Measurements from ENCODE around the gene B4GALT2. TPM values are rescaled to one million over a fixed set of nuclear protein-coding genes. Genes with fewer than 3 reads are reported as not detected.

Gene B4GALT2
- total RNA-seq, 1 donor from 2014 or later: 56.6 TPM

- FAIRE-seq (no peak), DNase-seq (ENCODE audit: low read depth) (no peak)
- H3K9ac ChIP-seq (ENCODE audit: low read length): no peak overlapping the region
- TF ChIP-seq EZH2 (IDR thresholded peaks at IDR 0.05; ENCODE audit: insufficient read depth, low read length): no peak
- TF ChIP-seq CTCF (IDR thresholded peaks at IDR 0.05; ENCODE audit: insufficient read depth, low read depth, low read length): no peak
- peak overlapping the region; percentile 28 for H3K4me2 ChIP-seq (ENCODE audit: low read length)
- peaks cover 36% of the 10 kb centered on the region for H3K4me1 Mint-ChIP-seq (ENCODE audit: low read depth, unreplicated experiment)
- peaks cover 10% of the 10 kb centered on the region for H3K36me3 ChIP-seq (ENCODE audit: insufficient read depth, low read length)
- H3K27ac ChIP-seq (ENCODE audit: low read depth, low read length): no peak overlapping the region
- no peaks in the 10 kb centered on the region for H3K27me3 Mint-ChIP-seq (ENCODE audit: low read depth, unreplicated experiment)
- no peaks in the 10 kb centered on the region for H3K9me3 Mint-ChIP-seq (ENCODE audit: unreplicated experiment)
- peaks cover 74% of the 10 kb centered on the region for H4K20me1 ChIP-seq (ENCODE audit: insufficient read depth, low read length)
- no peaks in the 10 kb centered on the region for H3K9me3 ChIP-seq (ENCODE audit: insufficient read depth, low read depth, low read length)
- peaks cover 54% of the 10 kb centered on the region for H3K79me2 ChIP-seq (ENCODE audit: insufficient read depth, low read length)
- H3K4me3 ChIP-seq (ENCODE audit: insufficient read depth, low read depth, low read length): no peak overlapping the region
- no peak overlapping the region for H3K4me3 Mint-ChIP-seq (ENCODE audit: unreplicated experiment)
- no peaks in the 10 kb centered on the region for H3K27me3 ChIP-seq (ENCODE audit: insufficient read depth, low read length)
- H2AFZ ChIP-seq (ENCODE audit: low read depth, low read length): no peak overlapping the region
- H3K36me3 Mint-ChIP-seq (ENCODE audit: low read depth, unreplicated experiment): peaks cover 36% of the 10 kb centered on the region
- no peak overlapping the region for H3K27ac Mint-ChIP-seq (ENCODE audit: unreplicated experiment)
- H3K4me1 ChIP-seq (ENCODE audit: insufficient read depth, low read length): peaks cover 28% of the 10 kb centered on the region
These were observed 3.2 kb downstream of the B4GALT2 start for GRCh38 chr1:43982241-43982640.

GRCh38 chr1:43982808-43983207 lies 3.8 kb downstream of the B4GALT2 start:
- FAIRE-seq: no peak
- Mint-ChIP-seq H3K27me3 (ENCODE audit: low read depth, unreplicated experiment) (no peaks in the 10 kb centered on the region), H3K27ac (ENCODE audit: unreplicated experiment) (no peak overlapping the region), H3K4me1 (ENCODE audit: low read depth, unreplicated experiment) (peaks cover 34% of the 10 kb centered on the region), H3K4me3 (ENCODE audit: unreplicated experiment) (no peak overlapping the region), H3K36me3 (ENCODE audit: low read depth, unreplicated experiment) (peaks cover 31% of the 10 kb centered on the region), H3K9me3 (ENCODE audit: unreplicated experiment) (no peaks in the 10 kb centered on the region)
- no peak overlapping the region for H3K27ac ChIP-seq (ENCODE audit: low read depth, low read length)
- peaks cover 4% of the 10 kb centered on the region for H3K36me3 ChIP-seq (ENCODE audit: insufficient read depth, low read length)
- no peak overlapping the region for H3K9ac ChIP-seq (ENCODE audit: low read length)
- peaks cover 68% of the 10 kb centered on the region for H4K20me1 ChIP-seq (ENCODE audit: insufficient read depth, low read length)
- no peak overlapping the region for H2AFZ ChIP-seq (ENCODE audit: low read depth, low read length)
- H3K79me2 ChIP-seq (ENCODE audit: insufficient read depth, low read length): peaks cover 49% of the 10 kb centered on the region
- no peak for DNase-seq (ENCODE audit: low read depth)
- H3K4me1 ChIP-seq (ENCODE audit: insufficient read depth, low read length): peaks cover 28% of the 10 kb centered on the region
- no peaks in the 10 kb centered on the region for H3K9me3 ChIP-seq (ENCODE audit: insufficient read depth, low read depth, low read length)
- no peak overlapping the region for H3K4me3 ChIP-seq (ENCODE audit: insufficient read depth, low read depth, low read length)
- no peak for TF ChIP-seq CTCF (IDR thresholded peaks at IDR 0.05; ENCODE audit: insufficient read depth, low read depth, low read length)
- no peak for TF ChIP-seq EZH2 (IDR thresholded peaks at IDR 0.05; ENCODE audit: insufficient read depth, low read length)
- H3K27me3 ChIP-seq (ENCODE audit: insufficient read depth, low read length): no peaks in the 10 kb centered on the region
- peak overlapping the region; percentile 28 for H3K4me2 ChIP-seq (ENCODE audit: low read length)

GRCh38 chr1:43983253-43983899 lies 4.4 kb downstream of the B4GALT2 start:
- H3K4me3 Mint-ChIP-seq (ENCODE audit: unreplicated experiment): no peak overlapping the region
- DNase-seq (ENCODE audit: low read depth): no peak
- TF ChIP-seq EZH2 (IDR thresholded peaks at IDR 0.05; ENCODE audit: insufficient read depth, low read length): no peak
- TF ChIP-seq CTCF (IDR thresholded peaks at IDR 0.05; ENCODE audit: insufficient read depth, low read depth, low read length): no peak
- H3K27ac Mint-ChIP-seq (ENCODE audit: unreplicated experiment): peak overlapping the region; percentile 55
- H3K36me3 ChIP-seq (ENCODE audit: insufficient read depth, low read length): peaks cover 2% of the 10 kb centered on the region
- peaks cover 43% of the 10 kb centered on the region for H3K79me2 ChIP-seq (ENCODE audit: insufficient read depth, low read length)
- peak overlapping the region; percentile 28 for H3K4me2 ChIP-seq (ENCODE audit: low read length)
- peaks cover 23% of the 10 kb centered on the region for H3K4me1 ChIP-seq (ENCODE audit: insufficient read depth, low read length)
- H3K9ac ChIP-seq (ENCODE audit: low read length): no peak overlapping the region
- FAIRE-seq: no peak
- no peaks in the 10 kb centered on the region for H3K27me3 ChIP-seq (ENCODE audit: insufficient read depth, low read length)
- peaks cover 26% of the 10 kb centered on the region for H3K36me3 Mint-ChIP-seq (ENCODE audit: low read depth, unreplicated experiment)
- no peaks in the 10 kb centered on the region for H3K9me3 Mint-ChIP-seq (ENCODE audit: unreplicated experiment)
- H3K27me3 Mint-ChIP-seq (ENCODE audit: low read depth, unreplicated experiment): no peaks in the 10 kb centered on the region
- H3K4me3 ChIP-seq (ENCODE audit: insufficient read depth, low read depth, low read length): no peak overlapping the region
- H2AFZ ChIP-seq (ENCODE audit: low read depth, low read length): no peak overlapping the region
- H3K4me1 Mint-ChIP-seq (ENCODE audit: low read depth, unreplicated experiment): peaks cover 28% of the 10 kb centered on the region
- peaks cover 63% of the 10 kb centered on the region for H4K20me1 ChIP-seq (ENCODE audit: insufficient read depth, low read length)
- H3K27ac ChIP-seq (ENCODE audit: low read depth, low read length): no peak overlapping the region
- H3K9me3 ChIP-seq (ENCODE audit: insufficient read depth, low read depth, low read length): no peaks in the 10 kb centered on the region
